A204.1 (cell line): ENCODE data around the gene HOXD9.

Experiments used
- FAIRE-seq: peaks from 2 replicates; lab custom pipeline; 2012; peaks lifted over from hg19 to GRCh38; lab: Jason Lieb, UNC

HOXD9 gene

GRCh38 chr2:176098366-176099158, 24.0 kb upstream of the HOXD9 start:
- no peak for FAIRE-seq

- no peak for FAIRE-seq
Observed at GRCh38 chr2:176099159-176099727, 23.3 kb upstream of the HOXD9 start.

- FAIRE-seq, result no peak
Observed at GRCh38 chr2:176099728-176100546, 22.6 kb upstream of the HOXD9 start, which contains the start of gene HOXD12. Gene HOXD12 (plus strand): TSS chr2:176099795. CDS start chr2:176099802, 7 bp downstream.

- no peak for FAIRE-seq
Observed at GRCh38 chr2:176100547-176101140, 21.9 kb upstream of the HOXD9 start.

GRCh38 chr2:176101216-176101830, 21.2 kb upstream of the HOXD9 start:
- no peak for FAIRE-seq

- FAIRE-seq, result no peak
Observed at GRCh38 chr2:176101842-176102241, 20.7 kb upstream of the HOXD9 start.

- no peak for FAIRE-seq
Observed at GRCh38 chr2:176102309-176102866, 20.1 kb upstream of the HOXD9 start.

- FAIRE-seq, result no peak
Observed at GRCh38 chr2:176103194-176103593, 19.3 kb upstream of the HOXD9 start.

- FAIRE-seq, result no peak
Observed at GRCh38 chr2:176103742-176104315, 18.7 kb upstream of the HOXD9 start.

- no peak for FAIRE-seq
Observed at GRCh38 chr2:176104316-176105077, 18.0 kb upstream of the HOXD9 start.

GRCh38 chr2:176105078-176105729, 17.3 kb upstream of the HOXD9 start:
- FAIRE-seq, result no peak

- no peak for FAIRE-seq
Observed at GRCh38 chr2:176105730-176106580, 16.6 kb upstream of the HOXD9 start.

- no peak for FAIRE-seq
Observed at GRCh38 chr2:176106581-176107539, 15.7 kb upstream of the HOXD9 start, which contains the start of gene HOXD11. Gene HOXD11 (plus strand): TSS chr2:176107280. CDS start chr2:176107356, 76 bp downstream.

GRCh38 chr2:176107731-176108181, 14.8 kb upstream of the HOXD9 start:
- no peak for FAIRE-seq

- no peak for FAIRE-seq
Observed at GRCh38 chr2:176109192-176109901, 13.2 kb upstream of the HOXD9 start.

- FAIRE-seq, result no peak
Observed at GRCh38 chr2:176109946-176110345, 12.6 kb upstream of the HOXD9 start.
